CD4-positive, alpha-beta T cell treated with Interleukin-15 for 4 hours (primary cell): ENCODE data around the gene EYS.
"Not testable (repeated sequence)": the region's sequence is repeated elsewhere in the genome, so short reads cannot be mapped to it uniquely, and the experiment has no call there.

Experiments used
- DNase-seq: peaks from one replicate; pipeline ENCODE4 v3.0.0-alpha.2; 2020; ENCODE audit warnings: low spot score

Gene EYS

DNA sequence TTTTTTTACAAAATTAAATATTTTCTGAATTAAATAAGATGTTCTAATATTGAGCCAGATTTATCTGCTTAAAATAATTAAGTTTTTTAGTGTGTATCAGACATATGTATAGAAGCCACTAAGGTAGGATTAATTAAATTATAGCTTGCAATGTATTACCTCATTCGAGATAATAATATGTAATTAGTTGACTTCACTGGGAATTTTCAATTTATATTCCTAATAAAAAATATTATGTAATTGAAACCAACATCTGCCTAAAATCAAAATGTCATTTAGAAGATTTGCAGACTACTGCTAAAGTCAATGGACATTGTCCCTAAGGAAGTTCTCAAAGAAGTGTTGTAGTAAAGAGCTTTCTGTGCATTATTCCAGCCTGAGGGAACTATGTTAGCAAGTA is 254.7 kb downstream of the EYS start:
- no peak for DNase-seq

DNA sequence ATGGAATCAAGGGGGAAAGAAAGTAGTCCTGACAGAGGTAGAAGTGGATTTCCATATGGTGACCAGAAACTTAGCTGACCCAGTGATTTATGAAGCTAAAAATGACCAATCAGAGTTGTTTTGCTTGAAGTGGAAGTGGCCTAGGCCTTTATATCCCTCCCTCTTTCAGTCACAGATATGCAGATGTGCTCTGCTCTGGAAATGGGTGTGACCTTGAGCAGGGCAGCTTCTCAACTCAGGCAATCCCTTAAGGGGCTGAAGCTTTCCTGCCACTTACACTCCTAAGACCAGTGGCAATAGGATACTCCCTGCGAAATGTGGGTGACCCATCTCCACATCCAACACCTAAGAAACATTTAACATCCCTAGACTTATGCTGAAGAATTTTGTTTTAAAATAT is 256.6 kb downstream of the EYS start:
- no peak for DNase-seq

DNA sequence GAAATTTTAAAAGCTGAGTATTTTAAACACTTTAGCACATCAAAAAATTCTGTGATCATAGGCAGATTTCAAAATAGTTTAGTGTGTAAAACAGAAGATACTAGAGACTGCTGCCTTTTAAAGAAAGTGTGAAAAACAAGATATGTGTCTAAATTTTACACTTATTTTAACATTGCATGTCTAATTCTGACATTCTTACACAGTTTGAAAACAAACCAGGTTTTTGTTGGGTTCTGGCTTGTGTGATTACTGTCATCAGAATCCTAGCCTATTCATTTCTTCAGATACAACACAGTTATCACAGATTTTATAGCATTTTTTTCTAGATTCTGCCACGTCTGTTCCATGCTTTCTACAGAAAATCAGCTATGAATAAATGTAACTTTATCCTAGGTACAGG is 257.1 kb downstream of the EYS start:
- DNase-seq = no peak

DNA sequence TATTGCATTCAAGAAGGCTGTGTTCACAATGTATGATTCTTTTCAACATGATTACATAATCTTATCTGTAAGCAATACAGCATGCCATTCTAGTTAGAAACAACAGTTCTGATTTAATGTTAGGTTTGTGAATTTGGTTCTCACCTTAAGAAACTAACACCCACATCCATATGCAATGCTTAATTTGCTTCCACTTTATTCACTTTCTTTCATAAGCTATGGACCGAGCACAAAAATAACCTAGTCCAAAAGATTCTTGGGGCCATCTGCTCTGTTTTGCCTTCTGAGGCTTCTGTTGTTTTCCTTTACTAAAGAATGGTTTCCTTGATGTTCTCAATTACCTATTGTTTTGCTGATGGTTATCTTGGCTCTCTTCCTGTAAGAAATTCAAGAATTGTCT is 258.2 kb downstream of the EYS start:
- no peak for DNase-seq

DNA sequence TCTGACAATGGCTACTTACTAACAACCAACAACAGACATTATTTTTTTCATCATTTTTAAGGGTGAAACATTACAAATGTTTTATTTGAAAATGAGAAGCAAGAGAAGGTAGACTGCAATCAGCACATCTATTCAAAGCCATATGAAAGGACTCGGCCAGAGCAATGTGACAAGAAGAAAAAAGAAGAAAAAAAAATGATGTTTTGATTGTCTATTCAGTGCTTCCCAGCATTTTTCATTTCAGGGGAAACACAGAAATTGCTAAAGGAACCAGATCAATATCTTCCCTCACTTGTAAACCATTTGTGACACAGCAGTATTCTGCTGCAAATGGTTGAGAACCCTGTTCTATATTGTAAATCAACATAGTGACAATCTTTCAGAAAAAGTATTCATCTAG is 270.7 kb downstream of the EYS start:
- DNase-seq = no peak

DNA sequence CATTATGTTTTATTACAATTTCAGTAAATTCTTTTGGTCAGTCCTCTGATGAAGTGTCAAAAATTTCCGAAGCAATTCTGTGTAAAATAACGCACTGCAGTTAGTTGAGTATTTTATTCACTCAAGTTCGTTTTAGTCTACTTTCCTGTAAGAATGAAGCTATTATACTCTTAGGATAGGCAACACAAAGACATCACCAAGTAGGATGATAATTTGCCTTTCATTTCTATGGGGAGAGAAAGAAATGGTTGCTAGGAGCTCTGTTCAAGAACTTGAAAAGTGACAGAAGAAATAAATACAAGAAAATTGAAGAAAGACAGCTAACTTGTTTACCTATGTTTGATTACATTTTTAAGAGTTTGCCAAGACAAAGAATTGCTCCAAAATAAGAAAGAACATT is 290.4 kb downstream of the EYS start:
- DNase-seq = no peak

DNA sequence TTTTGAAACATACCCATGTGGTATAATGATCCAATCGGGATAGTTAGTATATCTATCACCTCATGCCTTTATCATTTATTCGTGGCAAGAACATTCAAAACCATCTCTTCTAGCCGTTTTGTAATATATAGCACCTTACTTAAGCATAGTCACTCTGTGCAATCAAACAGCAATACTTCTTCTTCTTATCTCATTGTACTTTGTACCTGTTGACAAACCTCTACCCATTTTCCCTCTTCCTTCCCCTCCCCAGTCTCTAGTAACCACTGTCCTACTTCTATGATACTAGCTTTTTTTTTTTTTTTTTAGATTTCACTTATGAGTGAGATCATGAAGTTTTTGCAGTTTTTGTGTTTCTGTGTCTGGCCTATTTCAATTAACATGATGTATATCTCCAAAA is 296.7 kb downstream of the EYS start:
- DNase-seq = no peak

DNA sequence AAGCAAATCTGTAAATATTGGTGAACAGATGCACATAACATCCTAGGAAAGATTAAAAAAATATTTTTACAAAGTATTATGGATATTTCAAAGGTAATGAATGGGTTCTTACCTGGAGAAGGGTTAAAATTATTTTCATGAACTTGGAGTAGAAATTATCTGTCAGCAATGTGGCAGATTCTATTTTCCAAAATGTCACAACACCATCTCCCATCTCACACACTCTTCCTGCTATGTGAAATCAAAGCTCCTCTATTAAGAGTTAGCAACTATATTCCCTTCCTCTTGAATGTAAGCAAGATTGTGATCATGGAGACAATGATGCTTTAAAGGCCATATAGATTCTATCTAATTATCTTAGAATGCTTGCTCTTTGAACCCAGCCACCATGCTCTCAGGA is 304.5 kb downstream of the EYS start:
- DNase-seq = no peak

DNA sequence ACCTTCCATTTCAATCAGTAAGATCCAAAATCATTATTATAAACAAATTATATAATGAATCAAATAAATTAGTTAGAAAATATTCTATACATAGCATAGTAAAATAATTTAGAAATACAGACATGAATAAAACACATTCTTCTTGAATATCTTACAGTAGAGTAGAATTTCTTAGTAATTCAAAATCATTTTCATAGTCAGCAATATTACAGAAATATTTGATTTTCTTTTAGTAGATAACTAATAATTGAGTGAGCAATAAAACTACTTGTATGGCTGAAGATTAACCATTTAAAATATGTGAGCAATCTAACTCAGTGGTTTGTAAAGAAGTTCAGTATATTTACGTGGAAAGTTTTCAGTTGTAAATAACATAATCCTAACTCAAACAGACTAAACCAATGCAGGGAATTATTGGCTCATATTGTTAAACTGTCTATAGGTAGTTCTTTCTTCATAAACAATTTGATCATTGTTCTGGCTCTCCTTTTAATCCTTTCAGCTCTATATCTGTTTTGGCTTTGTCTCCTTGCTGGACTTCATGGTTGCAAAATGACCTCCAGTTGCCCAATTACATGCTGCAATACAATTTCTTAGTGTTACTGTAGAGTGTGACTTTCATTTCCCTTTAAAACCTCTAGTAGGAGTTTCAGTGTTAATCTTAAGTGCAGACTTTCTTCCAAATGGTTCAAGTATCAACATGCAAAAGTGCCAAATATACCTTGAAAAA is 307.5 kb downstream of the EYS start:
- DNase-seq = no peak

DNA sequence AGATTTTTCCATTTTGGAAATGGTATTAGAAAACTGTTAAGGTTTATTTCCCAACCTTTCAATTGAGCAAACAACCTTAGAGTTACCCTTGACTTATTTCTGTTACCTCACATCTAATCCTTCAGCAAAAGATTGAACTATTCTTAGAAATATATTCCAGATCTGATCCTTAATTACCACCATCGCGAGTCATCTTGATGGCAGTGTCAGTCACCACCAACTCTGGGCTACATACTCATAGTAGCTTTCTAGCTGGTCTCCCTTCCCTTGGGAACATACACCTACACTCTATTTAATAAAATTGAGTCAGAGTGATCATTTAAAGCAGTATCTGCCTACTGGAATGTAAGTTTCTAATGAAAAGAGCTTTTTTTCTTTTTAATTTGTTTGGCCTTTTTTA is 308.2 kb downstream of the EYS start:
- DNase-seq = no peak

DNA sequence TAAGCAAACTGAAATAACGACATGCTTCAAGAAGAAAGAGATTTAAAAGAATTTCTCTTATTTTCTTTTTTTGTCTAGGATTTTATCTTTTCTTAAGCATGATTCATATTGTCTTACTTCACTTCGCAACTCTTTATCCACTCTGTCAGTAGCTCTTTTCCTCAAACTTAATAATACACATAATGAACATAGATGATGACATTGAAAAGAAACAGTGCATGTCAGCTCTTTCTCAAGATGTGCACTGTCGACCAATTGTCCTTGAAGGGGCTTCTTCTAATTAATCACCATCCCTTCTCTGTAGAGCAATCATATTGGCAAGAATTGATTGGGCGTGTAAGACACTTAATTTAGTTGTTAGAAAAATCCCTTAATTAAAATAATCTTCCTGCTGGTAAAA is 356.5 kb downstream of the EYS start:
- DNase-seq = no peak

DNA sequence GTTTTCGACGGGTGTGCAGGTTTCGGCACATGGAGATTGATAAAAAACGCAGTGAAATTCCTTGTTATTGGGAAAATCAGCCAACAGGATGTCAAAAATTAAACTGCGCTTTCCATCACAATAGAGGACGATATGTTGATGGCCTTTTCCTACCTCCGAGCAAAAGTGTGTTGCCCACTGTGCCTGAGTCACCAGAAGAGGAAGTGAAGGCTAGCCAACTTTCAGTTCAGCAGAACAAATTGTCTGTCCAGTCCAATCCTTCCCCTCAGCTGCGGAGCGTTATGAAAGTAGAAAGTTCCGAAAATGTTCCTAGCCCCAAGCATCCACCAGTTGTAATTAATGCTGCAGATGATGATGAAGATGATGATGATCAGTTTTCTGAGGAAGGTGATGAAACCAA is 404.4 kb downstream of the EYS start:
- not testable (repeated sequence) for DNase-seq

DNA sequence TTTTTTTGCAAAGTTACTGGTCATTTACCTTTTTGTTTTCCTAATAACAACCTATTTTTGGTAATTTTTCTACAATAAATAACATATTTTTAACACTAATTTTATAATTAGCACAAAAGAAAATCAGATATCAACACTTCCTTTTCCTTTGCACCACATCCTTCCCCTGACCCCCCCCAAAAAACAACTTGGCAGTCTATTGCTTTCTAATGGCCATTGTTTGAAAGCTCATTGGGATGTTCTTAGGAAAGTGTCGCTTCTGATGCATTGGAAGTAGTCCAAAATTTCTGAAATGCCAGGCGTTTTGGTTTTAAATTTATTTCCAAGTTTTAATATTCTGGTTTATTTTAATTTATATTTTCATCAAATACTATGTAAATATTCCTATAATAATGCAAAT is 407.8 kb downstream of the EYS start:
- no peak for DNase-seq

DNA sequence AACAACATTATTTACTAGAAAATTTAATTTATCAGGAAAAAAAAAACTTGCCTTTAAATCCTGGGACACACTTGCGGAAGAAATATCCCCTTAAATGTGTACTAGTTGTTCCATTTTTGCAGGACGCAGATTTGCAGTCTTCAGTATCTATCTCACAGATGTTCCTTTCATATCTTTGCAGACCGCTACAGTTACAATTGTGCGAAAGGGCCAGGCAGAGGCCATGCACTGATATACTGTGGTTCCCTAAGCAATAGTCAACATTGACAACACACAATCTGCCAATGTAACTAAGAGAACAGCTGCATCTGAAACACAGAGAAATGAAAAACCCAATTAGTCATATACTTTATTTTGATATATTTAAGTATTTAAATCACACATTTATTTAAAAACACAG is 411.2 kb downstream of the EYS start:
- no peak for DNase-seq

DNA sequence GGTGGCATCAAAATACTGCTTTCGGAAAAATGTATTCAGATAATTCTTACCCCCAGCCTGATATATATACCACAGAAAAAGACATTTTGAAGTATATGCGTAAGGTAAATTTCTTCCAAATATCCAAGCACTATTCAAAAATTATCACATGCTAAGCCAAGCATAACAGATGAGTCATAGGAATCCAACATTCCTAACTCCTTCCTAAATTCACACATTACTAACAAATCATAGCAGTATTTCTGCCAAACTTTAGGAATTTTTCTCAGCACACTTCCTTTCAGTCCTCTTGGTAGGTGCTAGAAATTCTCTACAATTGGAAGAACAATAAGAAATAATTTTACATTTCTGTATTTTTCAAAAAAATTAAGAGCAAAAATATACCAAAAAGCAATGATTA is 417.5 kb downstream of the EYS start:
- no peak for DNase-seq

DNA sequence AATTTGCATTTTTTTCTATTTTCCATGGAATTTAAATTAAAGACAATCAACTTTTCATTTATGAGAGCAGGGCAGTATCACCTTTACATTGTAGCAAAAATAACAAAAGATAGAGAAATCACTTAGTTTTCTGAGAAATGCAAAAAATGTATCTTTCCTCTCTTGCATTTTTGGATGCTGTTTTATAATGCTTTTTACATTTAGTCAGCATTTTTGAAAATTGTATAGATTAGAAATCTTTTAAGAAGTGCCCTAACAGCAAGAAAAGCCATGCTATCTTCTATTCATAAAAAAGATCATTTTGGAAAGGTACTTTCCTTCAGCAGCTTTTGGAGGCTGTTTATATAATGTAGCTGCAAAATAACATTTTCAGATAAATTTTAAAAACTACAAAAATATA is 421.8 kb downstream of the EYS start:
- DNase-seq = no peak

DNA sequence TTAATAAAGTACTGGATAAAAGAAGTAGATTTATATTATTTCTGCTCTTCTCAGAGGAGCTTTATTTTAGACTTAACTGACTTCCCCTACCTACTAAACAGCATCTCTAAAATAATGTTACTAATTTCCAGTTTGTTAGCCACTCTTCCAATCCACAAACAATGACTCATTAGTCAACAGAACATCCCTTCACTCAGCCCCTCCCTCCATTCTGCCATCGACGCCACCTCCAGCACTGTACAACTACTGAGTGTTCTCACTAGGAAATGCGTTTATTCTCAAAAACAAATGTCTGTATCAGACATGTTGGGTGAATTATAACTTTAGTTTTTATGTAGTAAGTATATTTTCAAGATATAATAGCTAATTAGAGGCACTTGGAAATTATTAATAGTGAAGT is 427.0 kb downstream of the EYS start:
- DNase-seq = no peak

DNA sequence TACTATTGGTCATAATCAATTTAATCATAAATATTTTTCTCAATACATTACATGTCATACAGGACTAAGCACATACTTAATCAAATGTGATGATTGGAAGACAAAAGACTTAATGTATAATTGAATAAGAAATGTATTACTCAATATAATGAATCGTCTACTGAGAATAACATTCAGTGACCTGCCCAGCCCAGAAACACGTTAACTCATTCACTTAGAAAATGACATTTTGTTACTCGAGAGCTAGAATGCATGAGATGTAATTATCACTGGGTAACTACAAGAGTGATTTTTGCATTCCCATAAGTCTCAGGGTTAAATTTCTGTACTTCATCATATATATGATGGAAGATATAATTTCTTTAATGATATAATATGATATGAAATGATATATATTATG is 444.8 kb downstream of the EYS start:
- DNase-seq = no peak

DNA sequence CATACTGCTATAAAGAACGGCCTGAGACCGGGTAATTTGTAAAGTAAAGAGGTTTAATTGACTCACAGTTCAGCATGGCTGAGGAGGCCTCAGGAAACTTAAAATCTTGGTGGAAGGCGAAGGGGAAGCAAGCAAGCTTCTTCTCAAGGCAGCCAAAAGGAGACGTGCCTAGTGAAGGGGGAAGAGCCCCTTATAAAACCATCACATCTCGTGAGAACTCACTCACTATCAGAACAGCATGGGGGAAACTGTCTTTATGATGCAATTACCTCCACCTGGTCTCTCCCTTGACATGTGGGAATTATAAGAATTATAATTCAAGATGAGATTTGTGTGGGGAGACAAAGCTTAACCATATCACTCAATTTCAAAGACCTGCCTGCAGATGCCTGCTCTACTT is 447.0 kb downstream of the EYS start:
- no peak for DNase-seq

DNA sequence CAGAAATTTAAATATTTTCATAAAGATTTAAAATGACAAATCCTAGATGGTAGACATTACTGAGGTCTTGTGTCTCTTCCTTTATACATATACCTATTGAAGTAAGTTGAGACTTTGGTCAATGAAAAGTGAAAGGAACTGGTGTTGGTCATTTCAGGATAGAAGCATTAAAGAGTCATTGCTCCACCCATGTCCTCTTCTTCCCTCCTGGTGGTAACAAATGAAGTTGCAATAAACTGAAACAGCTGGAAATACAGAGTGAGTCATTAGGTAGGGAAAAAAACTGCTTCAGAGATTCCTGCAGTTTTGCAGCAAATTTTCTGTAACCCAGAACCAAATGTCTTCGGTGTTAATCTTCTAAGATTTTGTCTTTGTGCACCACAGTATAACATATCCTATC is 448.0 kb downstream of the EYS start:
- DNase-seq = no peak

DNA sequence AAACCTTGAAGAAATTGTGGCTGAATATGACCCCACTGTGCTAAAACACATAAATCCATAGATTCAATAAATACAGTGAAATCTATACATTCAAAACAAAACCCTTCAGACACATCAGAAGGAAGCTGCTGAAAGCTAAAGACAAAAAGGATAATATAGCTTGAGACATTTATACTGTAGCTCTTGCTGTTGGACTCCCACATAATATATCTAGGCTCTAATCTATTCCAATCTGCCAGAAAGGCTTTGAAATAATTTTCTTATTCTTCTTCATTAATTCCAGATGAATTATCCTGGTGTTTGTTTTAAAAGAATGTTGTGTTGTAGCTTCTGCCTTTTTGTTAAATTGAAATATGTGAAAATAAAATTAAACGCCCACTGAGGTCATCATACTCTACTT is 454.0 kb downstream of the EYS start:
- no peak for DNase-seq

DNA sequence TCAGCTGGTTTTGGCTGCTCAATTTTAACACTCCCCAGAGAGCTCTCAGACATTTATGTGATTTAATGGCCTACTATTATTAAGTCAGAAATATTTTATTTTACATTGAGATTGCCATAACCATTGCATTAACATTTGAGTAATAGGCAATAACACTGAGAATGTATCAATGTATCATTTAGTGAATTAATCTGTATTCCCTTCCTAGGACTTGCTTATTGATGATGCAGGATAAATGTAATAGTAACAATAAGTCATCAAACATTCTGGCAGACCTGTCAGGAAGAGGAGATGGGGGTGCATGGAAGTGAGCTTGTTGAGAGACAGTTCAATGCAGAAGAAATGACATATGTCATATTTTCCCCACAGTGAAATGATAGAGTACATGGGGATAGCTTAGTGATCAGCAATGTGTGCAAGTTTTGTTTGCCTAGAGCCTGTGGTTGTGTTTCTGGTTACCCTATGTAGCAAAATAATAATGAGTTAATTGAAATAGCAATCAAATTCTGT is 458.9 kb downstream of the EYS start:
- DNase-seq = no peak

DNA sequence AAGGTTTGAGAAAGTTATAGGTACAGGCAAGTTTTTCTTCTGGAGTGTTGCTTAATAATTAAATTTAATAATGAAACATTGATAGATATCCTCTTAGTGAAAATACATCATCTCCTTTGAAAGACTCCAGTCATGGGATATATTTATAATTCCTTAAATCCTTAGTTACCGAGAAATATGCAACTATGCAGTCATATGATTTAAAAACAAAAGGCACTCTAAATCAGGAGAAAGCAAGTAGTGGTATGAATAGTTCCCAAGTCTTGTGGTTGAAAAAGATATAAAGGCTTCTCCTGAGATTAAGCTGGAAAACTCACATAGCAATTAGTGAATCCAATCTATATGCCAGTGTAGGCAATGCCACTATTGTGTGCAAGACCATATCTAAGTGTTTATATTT is 475.4 kb downstream of the EYS start:
- DNase-seq = no peak

DNA sequence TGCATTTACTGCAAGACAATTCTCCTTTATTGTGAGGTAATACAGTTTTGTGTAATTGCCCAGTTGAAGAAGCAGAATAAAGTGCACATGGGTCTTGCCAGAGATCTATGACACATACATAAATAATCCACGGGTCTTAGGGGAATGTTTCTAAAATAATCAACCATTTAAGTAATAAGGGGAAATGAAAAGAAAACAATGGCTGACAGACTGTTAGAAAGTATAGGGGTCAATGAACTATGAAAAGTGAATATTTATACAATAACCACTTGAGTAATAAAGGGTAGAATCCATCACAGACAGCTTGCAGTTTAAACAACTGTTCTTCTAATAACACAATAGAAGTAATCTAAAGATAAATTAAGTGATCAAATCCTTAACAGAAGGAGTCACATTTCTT is 477.2 kb downstream of the EYS start:
- DNase-seq = no peak

DNA sequence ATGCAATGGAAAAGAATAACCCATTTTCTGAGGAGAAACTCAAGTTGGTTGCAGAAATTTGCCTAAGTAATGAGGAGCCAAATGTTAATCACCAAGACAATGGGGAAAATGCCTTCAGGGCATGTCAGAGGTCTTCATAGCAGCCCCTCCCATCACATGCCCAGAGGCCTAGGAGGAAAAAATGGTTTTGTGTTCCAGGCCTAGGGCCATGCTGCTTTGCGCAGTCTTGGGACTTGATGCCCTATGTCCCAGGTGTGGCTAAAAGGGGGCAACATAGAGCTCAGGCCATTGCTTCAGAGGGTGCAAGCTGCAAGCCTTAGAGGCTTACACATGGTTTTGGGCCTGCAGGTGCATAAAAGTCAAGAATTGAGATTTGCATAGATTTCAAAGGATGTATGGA is 485.9 kb downstream of the EYS start:
- DNase-seq = no peak
